ENCODE measurements around the gene STYXL1. TPM values are rescaled to one million over a fixed set of nuclear protein-coding genes. Genes with fewer than 3 reads are reported as not detected.
"Not testable (repeated sequence)": the region's sequence is repeated elsewhere in the genome, so short reads cannot be mapped to it uniquely, and the experiment has no call there.

The STYXL1 gene, protein sequence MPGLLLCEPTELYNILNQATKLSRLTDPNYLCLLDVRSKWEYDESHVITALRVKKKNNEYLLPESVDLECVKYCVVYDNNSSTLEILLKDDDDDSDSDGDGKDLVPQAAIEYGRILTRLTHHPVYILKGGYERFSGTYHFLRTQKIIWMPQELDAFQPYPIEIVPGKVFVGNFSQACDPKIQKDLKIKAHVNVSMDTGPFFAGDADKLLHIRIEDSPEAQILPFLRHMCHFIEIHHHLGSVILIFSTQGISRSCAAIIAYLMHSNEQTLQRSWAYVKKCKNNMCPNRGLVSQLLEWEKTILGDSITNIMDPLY
- 28.4 TPM for total RNA-seq

DNA sequence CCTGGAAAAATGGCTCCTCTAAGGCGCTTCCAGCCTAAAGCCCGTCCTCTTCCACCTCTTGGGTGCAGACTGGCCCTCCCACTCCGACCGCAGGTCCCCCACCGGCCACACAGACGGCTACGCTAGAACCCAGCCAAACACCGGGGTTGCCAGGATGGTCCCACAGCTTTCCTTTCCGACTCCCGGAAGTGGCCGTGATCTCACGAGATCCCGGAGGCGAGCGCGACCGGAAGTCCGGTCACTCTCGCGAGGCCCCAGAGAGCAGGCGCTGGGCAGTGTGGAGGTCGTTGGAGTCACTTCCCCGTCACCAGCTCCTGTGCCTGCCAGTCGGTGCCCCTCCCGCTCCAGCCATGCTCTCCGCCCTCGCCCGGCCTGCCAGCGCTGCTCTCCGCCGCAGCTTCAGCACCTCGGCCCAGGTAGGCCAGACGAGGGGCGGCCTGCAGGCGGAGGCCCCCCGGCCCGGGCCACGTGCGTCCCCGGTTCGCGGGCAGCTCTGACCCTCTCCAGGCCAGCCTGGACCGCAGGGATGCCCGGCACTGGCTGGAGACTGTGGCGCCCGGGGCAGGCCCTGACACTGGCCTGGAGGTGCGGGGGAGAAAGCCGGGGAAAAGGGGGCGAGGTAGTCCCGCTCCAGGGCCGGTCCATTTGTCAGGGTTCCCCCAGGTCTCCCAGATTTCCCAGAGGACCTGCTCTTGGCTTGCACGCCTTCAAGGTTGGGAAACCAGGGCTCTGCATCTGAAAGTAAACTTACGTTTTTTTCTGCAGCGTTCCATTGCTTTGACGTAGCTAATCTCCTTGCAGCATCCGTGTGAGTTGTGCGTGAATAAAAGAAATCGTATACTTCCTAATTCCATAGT, at the start of gene STYXL1, which contains the start of gene MDH2:
Gene STYXL1, minus strand, starts transcription at position 190 of the 857 bp plus-strand sequence. CDS start 17,477 bp downstream, outside the sequence.
Gene MDH2, plus strand, starts transcription at position 296 of the 857 bp plus-strand sequence. Its CDS starts 55 bp downstream, at position 351.
- peak; percentile 96 for DNase-seq (ENCODE audit: low spot score)

DNA sequence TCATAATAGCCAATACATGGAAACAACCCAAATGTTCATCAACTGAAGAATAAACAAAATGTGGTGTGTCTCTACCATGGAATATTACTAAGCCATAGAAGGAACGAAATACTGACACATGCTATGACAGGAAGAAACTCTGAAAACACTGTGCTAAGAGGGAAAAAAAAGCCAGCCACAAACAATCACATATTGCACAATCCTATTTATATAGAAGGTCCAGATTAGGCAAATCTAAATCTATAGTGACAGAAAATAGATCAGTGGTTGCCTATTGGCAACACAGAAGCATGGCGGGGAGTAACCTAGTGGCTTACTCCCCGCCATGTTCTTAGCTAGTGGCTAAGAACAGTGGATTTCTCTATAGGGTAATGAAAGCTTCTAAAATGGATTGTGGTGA, 48.1 kb upstream of the STYXL1 start:
- DNase-seq (ENCODE audit: low spot score) = no peak

DNA sequence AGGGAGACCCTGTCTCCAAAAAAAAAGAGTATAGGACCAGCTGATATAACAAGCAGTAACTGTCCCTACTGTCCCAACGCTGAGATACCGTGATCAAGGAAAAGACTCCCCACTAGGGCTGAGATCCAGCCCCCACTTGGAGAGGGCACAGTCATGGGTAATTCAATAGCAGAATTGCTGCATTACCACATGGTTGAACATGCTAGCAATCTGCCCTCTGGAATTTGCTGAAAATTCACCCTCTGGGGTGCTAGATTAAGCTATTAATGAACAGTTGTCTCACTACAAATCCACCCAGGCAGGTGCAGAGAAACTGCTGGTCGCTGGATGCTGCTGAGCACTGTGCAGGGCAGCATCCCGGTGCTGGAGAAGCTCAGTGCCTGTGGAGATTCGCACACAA, 46.5 kb upstream of the STYXL1 start:
- not testable (repeated sequence) for DNase-seq (ENCODE audit: low spot score)

DNA sequence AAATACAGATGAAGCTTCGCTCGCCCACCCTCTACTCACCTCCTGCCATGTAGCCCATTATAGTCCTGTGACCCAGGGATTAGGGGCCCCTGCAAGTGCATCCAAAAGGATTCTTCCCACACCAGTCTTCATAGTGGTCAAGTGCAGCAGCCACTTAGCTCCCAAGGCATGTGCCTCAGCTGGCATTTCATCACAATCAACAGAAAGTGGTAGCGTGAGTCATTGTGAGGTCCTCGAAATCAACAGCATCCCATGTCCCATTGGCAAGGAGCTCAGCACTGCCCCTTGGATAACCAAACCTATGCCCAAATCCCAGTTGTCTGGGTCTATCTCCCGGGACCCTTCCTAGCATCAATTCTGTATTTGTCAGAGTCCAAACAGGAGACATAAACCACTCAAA, 45.7 kb upstream of the STYXL1 start:
- DNase-seq (ENCODE audit: low spot score) = not testable (repeated sequence)

DNA sequence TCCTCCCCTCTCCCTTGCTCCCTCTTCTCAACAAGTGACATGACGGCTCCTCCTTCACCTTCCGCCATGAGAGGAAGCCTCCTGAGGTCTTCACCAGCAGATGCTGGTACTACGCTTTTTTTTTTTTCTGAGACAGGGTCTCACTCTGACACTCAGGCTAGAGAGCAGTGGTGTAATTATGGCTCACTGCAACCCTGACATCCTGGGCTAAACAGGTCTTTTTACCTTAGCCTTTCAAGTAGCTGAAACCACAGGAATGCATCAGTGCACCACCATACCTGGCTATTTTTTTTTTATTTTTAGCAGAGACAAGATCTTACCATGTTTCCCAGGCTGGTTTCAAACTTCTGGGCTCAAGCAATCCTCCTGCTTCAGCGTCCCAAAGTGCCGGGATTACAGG, 43.7 kb upstream of the STYXL1 start:
- DNase-seq (ENCODE audit: low spot score) = no peak

DNA sequence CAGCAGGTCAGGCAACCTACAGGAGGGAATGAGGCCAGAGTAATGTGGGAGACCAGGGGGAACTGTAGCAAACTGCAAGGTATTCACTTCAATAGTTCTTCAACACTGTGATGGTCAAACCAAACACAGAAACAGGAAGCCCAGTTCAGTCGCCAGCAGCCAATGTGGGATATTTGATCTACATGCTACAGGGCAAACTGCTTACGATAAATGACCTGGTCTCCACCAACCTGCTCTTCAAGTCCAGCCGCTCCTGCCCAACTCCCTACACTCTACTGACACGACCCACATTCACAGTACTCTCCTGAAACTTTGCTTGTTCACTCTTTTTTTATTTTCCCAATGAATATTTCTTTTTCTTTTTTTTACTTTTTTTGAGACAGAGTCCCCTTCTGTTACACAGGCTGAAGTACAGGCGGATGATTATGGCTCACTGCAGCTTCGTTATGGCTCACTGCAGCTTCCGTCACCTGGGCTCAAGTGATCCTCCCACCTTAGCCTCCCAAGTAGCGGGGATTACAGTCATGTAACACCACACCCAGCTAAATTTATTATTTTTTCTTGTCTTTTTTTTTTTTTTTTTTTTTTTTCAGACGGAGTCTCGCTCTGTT, 42.2 kb upstream of the STYXL1 start:
- peak; percentile 24 for DNase-seq (ENCODE audit: low spot score)

DNA sequence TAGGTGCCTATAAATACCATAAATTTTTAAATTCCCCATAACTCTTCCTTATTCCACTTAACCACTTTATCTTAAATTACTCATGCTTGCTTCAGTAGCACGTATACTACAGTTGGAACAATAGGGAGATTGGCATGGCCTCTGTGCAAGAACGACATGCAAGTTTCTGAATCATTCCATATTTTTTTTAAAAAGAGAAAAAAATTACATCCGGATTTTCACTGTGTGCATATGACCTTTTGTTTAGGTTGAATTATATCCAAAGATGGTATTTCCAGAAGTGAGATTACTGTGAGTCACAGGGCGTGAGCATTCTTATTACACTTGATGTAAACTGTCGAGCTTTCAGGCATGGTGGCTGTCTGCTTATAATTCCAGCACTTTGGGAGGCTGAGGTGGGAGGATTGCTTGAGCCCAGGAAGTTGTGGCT, 39.6 kb upstream of the STYXL1 start:
- not testable (repeated sequence) for DNase-seq (ENCODE audit: low spot score)

DNA sequence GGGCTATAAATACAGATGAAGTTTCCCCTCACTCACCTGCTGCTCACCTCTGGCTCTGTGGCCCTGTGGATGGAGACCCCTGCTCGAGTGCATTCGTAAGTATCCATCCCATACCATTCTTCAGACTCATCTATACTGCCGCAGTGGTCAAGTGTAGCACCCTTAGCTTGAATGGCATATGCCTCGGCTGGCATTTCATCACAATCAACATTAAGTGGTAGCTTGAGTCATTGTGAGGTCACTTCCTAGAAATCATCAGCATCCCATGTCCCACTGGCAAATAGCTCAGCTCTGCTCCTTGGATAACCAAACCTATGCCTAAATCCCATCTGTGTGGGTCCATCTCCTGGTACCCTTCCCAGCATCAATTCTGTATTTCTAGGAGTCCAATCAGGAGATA, 38.3 kb upstream of the STYXL1 start:
- no peak for DNase-seq (ENCODE audit: low spot score)

DNA sequence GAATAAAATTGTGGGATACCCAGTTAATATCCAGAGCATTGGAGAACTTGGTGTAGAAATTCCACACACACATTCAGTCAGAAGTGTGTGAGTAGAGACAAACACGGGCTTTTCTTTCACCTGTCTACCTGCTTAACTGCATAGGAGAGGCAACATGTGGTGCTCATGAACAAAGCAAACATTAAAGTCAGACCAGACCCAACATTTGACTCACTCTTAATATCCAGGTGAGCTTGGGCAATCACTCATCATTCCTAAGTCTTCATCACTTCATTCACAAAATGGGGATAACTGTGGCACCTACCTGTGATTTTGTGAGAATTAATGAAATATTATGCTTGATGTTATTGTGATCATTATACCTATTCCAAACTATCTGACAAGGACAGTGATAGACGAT, 36.3 kb upstream of the STYXL1 start:
- not testable (repeated sequence) for DNase-seq (ENCODE audit: low spot score)

DNA sequence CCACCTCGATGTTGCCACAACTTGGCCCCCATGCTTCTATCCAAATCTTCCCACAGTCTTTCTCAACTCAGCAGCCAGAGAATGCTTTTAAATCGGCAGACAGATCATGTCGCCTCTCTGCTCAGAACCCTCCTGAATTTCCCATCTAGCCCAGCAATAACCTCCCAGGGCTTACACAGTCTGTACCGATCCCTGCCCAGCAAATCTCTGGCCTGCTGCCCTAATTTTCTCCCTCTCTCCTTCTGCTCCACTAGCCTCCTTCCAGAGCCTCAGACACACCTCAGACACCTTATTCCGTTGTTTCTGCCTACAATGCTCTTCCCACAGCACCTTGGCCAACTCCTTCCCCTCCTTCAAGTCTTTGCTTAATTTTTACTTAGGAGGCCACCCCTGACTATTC, 32.4 kb upstream of the STYXL1 start:
- DNase-seq (ENCODE audit: low spot score) = no peak

DNA sequence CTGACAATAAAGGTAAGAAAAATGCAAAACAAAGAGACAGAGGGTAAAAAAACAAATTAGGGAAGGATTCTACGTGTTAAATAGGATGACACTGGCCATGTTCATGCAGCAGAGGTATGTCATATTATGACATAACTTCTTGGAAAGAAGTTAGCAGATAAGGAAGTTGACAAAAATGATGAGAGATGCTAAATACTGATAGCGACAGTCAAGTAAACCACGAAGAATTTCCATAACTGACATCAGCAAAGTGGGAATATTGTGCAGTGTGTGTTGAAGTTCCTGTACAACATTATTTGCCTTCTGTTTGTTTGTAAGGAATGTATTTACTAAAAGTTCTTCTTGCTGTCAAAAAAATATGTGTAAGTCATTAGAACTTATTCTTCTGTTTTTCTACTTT, 29.6 kb upstream of the STYXL1 start:
- DNase-seq (ENCODE audit: low spot score) = no peak

DNA sequence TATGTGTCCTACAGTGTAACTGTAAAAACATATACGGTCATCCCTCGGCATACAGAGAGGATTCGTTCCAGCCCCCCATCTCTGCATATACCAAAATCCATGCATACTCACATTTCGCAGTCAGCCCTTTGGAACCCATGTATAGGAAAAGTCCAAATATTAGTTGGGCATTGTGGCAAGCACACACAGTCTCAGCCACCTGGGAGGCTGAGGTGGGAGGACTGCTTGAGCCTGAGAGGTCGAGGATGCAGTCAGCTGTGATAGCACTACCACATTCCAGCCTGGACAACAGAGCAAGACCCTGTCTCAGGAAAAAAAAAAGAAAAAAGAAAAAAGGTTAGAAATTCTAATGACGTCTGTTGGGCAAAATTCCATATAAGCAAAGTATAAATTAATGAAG, 29.2 kb upstream of the STYXL1 start:
- no peak for DNase-seq (ENCODE audit: low spot score)

DNA sequence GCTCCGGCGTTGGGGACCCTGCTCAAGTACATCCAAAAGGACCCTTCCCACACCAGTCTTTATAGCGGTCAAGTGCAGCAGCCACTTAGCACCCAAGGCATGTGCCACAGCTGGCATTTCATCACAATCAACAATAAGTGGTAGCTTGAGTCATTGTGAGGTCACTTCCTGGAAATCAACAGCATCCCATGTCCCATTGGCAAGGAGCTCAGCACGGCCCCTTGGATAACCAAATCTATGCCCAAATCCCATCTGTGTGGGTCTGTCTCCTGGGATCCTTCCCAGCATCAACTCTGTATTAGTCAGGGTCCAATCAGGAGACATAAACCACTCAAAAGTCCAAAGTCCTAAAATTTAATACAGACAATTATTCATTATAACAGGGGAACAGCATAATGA, 27.2 kb upstream of the STYXL1 start:
- no peak for DNase-seq (ENCODE audit: low spot score)

DNA sequence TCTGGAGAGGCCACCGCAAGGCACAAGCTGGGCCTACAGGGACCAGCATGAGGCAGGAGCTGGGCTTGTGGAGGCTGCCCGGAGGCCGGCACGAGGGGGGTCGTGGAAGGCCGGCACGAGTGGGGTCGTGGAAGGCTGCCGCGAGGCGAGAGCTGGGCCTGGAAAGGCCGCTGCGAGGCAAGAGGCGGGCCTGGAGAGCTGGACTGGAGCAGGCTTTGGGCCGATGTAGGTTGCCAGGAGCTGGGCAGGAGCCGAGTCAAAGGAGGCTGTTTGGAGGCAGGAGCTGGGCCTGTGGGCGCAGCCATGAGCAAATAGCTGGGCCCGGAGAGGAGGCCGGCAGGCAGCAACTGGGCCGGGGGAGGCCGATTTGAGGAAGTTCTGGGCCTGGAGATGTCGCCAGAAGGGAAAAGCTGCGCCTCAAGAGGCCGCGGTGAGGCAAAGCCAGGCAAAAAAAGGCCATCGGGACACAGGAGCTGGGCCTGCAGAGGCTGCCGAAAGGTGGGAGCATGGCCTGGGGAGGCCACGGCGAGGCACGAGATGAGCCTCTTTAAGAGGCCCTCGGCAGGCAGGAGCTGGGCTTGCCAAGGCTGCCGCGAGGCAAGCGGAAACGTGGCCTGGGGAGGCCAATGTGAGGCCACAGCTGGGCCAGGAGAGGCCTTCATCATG, 26.6 kb upstream of the STYXL1 start:
- DNase-seq (ENCODE audit: low spot score) = no peak

DNA sequence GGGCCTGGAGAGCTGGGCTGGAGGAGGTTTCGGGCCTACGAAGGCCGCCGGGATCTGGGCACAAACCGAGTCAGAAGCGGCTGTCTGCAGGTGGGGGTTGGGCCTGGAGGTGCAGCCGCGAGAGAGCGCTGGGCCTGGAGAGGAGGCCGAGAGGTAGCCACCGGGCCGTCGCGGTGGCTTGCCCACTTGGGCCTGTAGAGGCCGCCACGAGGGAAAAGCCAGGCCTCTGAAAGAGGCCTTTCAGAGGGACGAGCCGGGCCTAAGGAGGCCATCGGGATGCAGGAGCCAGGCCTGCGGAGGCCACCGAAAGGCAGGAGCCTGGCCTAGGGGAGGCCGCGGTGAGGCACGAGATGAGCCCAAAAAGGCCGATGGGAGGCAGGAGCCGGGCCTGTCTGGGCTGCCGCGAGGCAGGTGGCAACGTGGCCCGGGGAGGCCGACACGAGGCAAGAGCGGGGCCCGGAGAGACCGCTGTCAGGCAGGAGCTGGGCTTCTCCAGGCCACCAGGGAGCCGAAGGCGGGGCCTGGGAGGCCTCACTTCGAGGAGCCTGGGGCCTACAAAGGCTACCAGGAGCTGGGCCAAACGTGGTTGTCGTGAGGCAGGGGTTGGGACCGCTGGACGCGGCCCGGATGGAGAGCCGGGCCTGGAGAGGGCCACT, 25.7 kb upstream of the STYXL1 start:
- DNase-seq (ENCODE audit: low spot score) = no peak

DNA sequence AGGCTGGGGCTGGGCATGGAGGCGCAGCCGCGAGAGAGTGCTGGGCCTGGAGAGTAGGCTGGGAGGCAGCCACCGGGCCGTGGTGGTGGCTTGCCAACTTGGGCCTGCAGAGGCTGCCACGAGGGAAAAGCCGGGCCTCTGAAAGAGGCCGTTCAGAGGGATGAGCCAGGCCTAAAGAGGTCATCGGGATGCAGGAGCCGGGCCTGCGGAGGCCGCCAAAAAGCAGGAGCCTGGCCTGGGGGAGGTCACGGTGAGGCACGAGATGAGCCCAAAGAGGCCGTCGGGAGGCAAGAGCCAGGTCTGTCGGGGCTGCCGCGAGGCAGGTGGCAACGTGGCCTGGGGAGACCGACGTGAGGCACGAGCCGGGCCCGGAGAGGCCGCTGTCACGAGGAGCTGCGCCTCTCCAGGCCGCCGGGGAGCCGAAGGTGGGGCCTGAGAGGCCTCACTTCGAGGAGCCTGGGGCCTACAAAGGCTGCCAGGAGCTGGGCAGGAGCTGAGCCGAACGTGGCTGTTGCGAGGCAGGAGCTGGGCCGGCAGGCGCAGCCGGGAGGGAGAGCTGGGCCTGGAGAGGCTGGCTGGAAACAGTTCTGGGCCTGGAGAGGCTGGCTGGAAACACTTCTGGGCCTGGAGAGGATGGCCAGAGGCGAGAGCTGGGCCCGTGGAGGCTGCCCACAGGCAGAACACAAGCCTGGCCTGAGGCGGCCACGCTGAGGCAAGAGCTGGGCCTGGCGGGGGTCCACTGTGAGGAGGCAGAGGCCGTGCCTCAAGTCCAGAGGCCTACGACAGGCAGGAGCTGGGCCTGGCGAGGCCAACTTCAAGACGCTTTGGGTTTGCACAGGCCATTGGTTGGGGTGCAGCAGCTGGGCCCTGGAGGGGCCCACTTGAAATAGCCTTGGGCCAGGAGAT, 24.7 kb upstream of the STYXL1 start:
- DNase-seq (ENCODE audit: low spot score) = no peak

DNA sequence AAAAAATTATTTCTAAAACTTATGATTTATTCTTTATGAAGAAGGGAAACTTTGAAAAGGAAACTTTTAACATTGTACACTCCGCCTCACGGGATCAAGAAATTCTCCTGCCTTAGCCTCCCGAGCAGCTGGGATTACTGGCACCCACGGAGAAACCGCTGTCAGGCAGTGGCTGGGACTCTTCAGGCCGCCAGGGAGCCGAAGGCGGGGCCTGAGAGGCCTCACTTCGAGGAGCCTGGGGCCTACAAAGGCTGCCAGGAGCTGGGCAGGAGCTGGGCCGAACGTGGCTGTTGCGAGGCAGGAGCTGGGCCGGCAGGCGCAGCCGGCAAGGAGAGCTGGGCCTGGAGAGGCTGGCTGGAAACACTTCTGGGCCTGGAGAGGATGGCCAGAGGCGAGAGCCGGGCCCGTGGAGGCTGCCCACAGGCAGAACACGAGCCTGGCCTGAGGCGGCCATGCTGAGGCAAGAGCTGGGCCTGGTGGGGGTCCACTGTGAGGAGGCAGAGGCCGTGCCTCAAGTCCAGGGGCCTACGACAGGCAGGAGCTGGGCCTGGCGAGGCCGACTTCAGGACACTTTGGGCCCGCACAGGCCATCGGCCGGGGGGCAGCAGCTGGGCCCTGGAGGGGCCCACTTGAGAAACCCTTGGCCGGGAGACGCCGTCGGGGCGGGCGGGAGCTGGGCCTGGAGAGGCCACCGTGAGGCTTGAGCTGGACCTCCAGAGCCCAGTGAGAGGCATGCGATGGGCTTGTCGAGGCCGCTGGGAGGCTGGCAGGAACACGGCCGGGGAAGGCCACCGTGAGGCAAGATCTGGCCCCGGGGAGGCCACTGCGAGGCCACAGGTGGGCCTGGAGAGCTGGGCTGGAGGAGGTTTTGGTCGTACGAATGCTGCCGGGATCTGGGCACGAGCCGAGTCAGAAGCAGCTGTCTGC, 23.8 kb upstream of the STYXL1 start:
- DNase-seq (ENCODE audit: low spot score) = peak; percentile 53

DNA sequence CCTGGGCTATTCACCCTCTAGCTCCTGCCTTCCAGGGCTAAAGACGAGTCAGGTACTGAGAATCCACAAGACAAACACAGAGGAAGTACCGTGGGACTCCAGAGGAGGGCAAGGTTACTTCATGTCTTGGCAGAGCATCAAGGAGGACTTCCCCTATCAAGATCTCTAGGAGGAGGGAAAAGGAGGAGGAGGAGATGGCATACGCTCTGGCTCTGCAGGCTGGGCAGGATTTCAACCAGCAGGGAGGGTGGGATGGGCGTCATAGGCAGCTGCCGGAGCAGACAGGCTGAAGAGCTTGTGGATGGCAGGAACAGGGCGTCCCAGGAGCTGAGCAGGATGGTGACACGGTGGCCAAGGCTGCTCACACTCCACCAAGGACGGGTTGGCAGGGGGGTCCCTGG, 21.4 kb upstream of the STYXL1 start:
- peak; percentile 80 for DNase-seq (ENCODE audit: low spot score)
